ENCODE results near the gene PTPN11.

- TF ChIP-seq, protein P1, sequence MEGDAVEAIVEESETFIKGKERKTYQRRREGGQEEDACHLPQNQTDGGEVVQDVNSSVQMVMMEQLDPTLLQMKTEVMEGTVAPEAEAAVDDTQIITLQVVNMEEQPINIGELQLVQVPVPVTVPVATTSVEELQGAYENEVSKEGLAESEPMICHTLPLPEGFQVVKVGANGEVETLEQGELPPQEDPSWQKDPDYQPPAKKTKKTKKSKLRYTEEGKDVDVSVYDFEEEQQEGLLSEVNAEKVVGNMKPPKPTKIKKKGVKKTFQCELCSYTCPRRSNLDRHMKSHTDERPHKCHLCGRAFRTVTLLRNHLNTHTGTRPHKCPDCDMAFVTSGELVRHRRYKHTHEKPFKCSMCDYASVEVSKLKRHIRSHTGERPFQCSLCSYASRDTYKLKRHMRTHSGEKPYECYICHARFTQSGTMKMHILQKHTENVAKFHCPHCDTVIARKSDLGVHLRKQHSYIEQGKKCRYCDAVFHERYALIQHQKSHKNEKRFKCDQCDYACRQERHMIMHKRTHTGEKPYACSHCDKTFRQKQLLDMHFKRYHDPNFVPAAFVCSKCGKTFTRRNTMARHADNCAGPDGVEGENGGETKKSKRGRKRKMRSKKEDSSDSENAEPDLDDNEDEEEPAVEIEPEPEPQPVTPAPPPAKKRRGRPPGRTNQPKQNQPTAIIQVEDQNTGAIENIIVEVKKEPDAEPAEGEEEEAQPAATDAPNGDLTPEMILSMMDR (IDR thresholded peaks at IDR 0.05) = no peak
- no peak for TF ChIP-seq EP300 (IDR thresholded peaks at IDR 0.05)
Measured at GRCh38 chr12:112514926-112515642, 96.3 kb downstream of the PTPN11 start.

Measured in tibial nerve (tissue), 4 donors.